ENCODE data around the gene DNMT1.

DNMT1 gene

GRCh38 chr19:10085641-10086590, 108.8 kb downstream of the DNMT1 start, which contains the start of gene SHFL:
Gene SHFL (plus strand): TSS chr19:10086317. CDS start chr19:10086428, 111 bp downstream.
- Histone ChIP-seq H4K20me1 (ENCODE audit: insufficient read depth, low read length) (no peaks in the 10 kb centered on the region), H3K9me2 (replicated peaks; ENCODE audit: insufficient read depth, low read length) (no peaks in the 10 kb centered on the region), H3K9ac (ENCODE audit: low read length) (peak within 1 kb of the TSS; percentile 82), H3K4me3 (ENCODE audit: low read length) (peak within 1 kb of the TSS; percentile 97), H3K4me1 (ENCODE audit: low read length) (0 out of 2 replicates have a peak, but pooled peaks cover 4% of the 10 kb centered on the region), H3K27ac (ENCODE audit: low read length) (no peak within 1 kb of the TSS), H3K36me3 (replicated peaks; ENCODE audit: insufficient read depth, low read length) (no peaks in the 10 kb centered on the region), H3K9me3 (replicated peaks; ENCODE audit: insufficient read depth, low read length) (no peaks in the 10 kb centered on the region), H3F3A (ENCODE audit: insufficient read depth, low read length) (peaks cover 5% of the 10 kb centered on the region; the same call in 1 of the 2 replicates), H2AFZ (ENCODE audit: low read length) (peak within 1 kb of the TSS; percentile 98), H3K79me2 (ENCODE audit: low read length) (peaks cover 12% of the 10 kb centered on the region; the same call in 1 of the 2 replicates), H3K27me3 (replicated peaks; ENCODE audit: insufficient read depth, low read length) (peaks cover 10% of the 10 kb centered on the region), H3K4me2 (ENCODE audit: low read depth, low read length) (peak within 1 kb of the TSS; percentile 90)
- TF ChIP-seq EZH2phosphoT487 (IDR thresholded peaks at IDR 0.05; ENCODE audit: low read length) (no peak), CTCF (IDR thresholded peaks at IDR 0.05; ENCODE audit: low read length) (no peak), EZH2 (optimal IDR thresholded peaks at IDR 0.05; ENCODE audit: low read depth, low read length) (no peak)
- peak; percentile 80 for DNase-seq

- DNase-seq = no peak
- Histone ChIP-seq H3K9ac (ENCODE audit: low read length) (no peak overlapping the region), H3K4me3 (ENCODE audit: low read length) (no peak overlapping the region), H3K27me3 (replicated peaks; ENCODE audit: insufficient read depth, low read length) (peaks cover 20% of the 10 kb centered on the region), H4K20me1 (ENCODE audit: insufficient read depth, low read length) (no peaks in the 10 kb centered on the region), H3K79me2 (ENCODE audit: low read length) (peaks cover 12% of the 10 kb centered on the region; the same call in 1 of the 2 replicates), H3K4me2 (ENCODE audit: low read depth, low read length) (no peak overlapping the region), H2AFZ (ENCODE audit: low read length) (no peak overlapping the region), H3K4me1 (ENCODE audit: low read length) (0 out of 2 replicates have a peak, but pooled peaks cover 4% of the 10 kb centered on the region), H3K9me3 (replicated peaks; ENCODE audit: insufficient read depth, low read length) (no peaks in the 10 kb centered on the region), H3K36me3 (replicated peaks; ENCODE audit: insufficient read depth, low read length) (no peaks in the 10 kb centered on the region), H3K27ac (ENCODE audit: low read length) (no peak overlapping the region), H3K9me2 (replicated peaks; ENCODE audit: insufficient read depth, low read length) (no peaks in the 10 kb centered on the region), H3F3A (ENCODE audit: insufficient read depth, low read length) (peaks cover 5% of the 10 kb centered on the region; the same call in 1 of the 2 replicates)
- TF ChIP-seq EZH2 (optimal IDR thresholded peaks at IDR 0.05; ENCODE audit: low read depth, low read length) = no peak
Measured at GRCh38 chr19:10084803-10085202, 110.0 kb downstream of the DNMT1 start.

GRCh38 chr19:10083911-10084310, 110.8 kb downstream of the DNMT1 start:
- Histone ChIP-seq H4K20me1 (ENCODE audit: insufficient read depth, low read length) (no peaks in the 10 kb centered on the region), H3K36me3 (replicated peaks; ENCODE audit: insufficient read depth, low read length) (no peaks in the 10 kb centered on the region), H2AFZ (ENCODE audit: low read length) (no peak overlapping the region), H3K27ac (ENCODE audit: low read length) (no peak overlapping the region), H3K9ac (ENCODE audit: low read length) (no peak overlapping the region), H3K9me3 (replicated peaks; ENCODE audit: insufficient read depth, low read length) (no peaks in the 10 kb centered on the region), H3F3A (ENCODE audit: insufficient read depth, low read length) (peaks cover 5% of the 10 kb centered on the region; the same call in 1 of the 2 replicates), H3K9me2 (replicated peaks; ENCODE audit: insufficient read depth, low read length) (no peaks in the 10 kb centered on the region), H3K4me2 (ENCODE audit: low read depth, low read length) (no peak overlapping the region), H3K4me3 (ENCODE audit: low read length) (no peak overlapping the region), H3K4me1 (ENCODE audit: low read length) (0 out of 2 replicates have a peak, but pooled peaks cover 4% of the 10 kb centered on the region), H3K79me2 (ENCODE audit: low read length) (peaks cover 12% of the 10 kb centered on the region; the same call in 1 of the 2 replicates), H3K27me3 (replicated peaks; ENCODE audit: insufficient read depth, low read length) (peaks cover 29% of the 10 kb centered on the region)
- DNase-seq = no peak
- TF ChIP-seq EZH2phosphoT487 (IDR thresholded peaks at IDR 0.05; ENCODE audit: low read length) (no peak), CTCF (IDR thresholded peaks at IDR 0.05; ENCODE audit: low read length) (no peak), EZH2 (optimal IDR thresholded peaks at IDR 0.05; ENCODE audit: low read depth, low read length) (no peak)

Data from MM.1S (cell line).